HEK293T (cell line): Measurements from ENCODE around the gene OR2T29.

Experiments used
- BHLHE40 ChIP-seq: fragments of 450-650 bp; IDR thresholded peaks from 2 replicates; pipeline ENCODE4 v1.6.1; 2016; ENCODE audit warnings: mild to moderate bottlenecking, moderate library complexity, borderline replicate concordance
- FOXM1 ChIP-seq: fragments of 450-650 bp; IDR thresholded peaks from 2 replicates; pipeline ENCODE4 v1.6.1; 2017; ENCODE audit warnings: mild to moderate bottlenecking, borderline replicate concordance
- NFRKB ChIP-seq: fragments of 450-650 bp; IDR thresholded peaks from 2 replicates; pipeline ENCODE4 v1.6.1; 2016; ENCODE audit warnings: mild to moderate bottlenecking, moderate library complexity
- SP1 ChIP-seq: fragments of 450-650 bp; IDR thresholded peaks from 2 replicates; pipeline ENCODE4 v1.6.1; 2017
- SUZ12 ChIP-seq: fragments of 450-650 bp; IDR thresholded peaks from 2 replicates; pipeline ENCODE4 v1.6.1; 2016; ENCODE audit warnings: mild to moderate bottlenecking
- ZNF384 ChIP-seq: fragments of 450-650 bp; IDR thresholded peaks from 2 replicates; pipeline ENCODE4 v1.6.1; 2016
- TF ChIP-seq, protein P1 (sequence below): fragments of 450-650 bp; IDR thresholded peaks from 2 replicates; pipeline ENCODE4 v1.6.1; 2016

DNA sequence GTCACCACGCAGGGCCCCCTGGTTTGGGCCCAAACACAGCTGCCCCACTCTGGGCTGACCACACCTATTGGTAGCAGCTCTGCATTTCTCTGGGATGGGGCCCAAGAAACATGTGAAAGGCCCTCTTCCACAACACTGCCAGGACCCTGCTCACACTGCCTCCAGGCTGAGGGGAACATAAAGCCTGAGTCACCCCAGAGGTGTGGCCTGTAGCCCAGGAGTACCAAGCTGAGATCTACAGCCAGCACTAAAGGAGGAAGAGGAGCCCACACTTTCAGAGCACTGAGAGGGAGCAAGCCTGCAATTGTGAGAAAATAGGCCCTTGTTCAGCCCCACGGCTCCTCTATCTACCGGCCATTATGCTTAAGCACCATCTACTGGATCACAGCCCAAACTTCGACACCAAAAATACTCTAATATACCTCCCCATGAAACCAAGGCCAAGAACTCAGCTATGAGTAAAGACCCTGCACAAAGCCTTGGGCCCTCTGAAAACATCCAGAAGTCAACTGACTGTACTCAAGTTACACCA, 49.4 kb upstream of the OR2T29 start:
- TF ChIP-seq NFRKB (no peak), SUZ12 (no peak), BHLHE40 (no peak), FOXM1 (no peak), ZNF384 (no peak), SP1 (no peak)
- TF ChIP-seq, protein P1, sequence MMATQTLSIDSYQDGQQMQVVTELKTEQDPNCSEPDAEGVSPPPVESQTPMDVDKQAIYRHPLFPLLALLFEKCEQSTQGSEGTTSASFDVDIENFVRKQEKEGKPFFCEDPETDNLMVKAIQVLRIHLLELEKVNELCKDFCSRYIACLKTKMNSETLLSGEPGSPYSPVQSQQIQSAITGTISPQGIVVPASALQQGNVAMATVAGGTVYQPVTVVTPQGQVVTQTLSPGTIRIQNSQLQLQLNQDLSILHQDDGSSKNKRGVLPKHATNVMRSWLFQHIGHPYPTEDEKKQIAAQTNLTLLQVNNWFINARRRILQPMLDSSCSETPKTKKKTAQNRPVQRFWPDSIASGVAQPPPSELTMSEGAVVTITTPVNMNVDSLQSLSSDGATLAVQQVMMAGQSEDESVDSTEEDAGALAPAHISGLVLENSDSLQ: no peak
